Activated CD4-positive, alpha-beta T cell treated with anti-CD3 and anti-CD28 coated beads, Interleukin-2, amount 50 U/mL, for 16 hours (primary cell): ENCODE measurements around the gene EGFL7.
"Not testable (repeated sequence)": the region's sequence is repeated elsewhere in the genome, so short reads cannot be mapped to it uniquely, and the experiment has no call there.

Experiments used
- DNase-seq: peaks from one replicate; pipeline ENCODE4 v3.0.0-alpha.2; 2020

EGFL7 gene

DNA sequence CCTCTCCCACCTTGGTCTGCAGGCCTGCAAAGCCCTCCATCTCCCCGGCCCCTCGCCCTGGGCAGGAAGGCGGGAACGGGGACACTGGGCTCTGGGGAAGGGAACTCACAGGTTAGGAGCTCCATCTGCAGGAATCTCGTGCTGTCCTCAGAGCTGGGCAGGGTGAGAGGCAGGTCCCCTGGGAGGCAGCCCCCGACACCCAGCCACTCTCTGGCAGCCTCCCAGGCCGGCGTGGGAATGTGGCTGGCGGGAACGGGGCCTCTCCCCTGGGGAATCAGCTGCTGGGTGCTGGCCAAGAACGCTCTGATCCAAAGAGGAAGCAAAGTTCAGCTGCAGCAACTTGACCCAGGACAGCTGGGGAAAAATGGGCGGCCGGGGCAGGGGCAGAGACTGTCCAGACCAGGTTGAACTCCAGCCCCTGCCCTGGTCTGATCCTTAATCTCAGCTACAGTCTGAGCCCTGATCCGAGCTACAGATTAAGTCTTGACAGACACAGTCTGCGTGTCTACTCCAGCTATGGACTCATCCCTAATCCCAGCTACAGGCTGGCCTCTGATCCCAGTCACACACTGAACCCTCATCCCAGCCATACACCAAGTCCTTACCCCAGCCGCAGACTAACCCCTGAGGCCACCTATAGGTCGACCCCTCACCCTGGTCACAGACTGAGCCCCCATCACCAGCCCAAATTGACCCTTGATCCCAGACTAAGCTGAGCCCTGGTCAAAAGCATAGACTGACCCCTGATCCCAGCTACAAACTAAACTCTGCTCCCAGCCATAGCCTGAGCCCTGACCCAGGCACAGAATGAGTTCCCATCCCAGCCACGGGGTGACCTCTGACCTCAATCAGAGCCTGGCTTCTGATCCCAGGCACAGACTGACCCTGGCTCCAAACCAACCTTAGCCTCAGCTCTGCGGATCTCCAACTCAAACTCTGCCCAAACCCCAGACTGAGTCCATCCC is 37.3 kb upstream of the EGFL7 start:
- no peak for DNase-seq

DNA sequence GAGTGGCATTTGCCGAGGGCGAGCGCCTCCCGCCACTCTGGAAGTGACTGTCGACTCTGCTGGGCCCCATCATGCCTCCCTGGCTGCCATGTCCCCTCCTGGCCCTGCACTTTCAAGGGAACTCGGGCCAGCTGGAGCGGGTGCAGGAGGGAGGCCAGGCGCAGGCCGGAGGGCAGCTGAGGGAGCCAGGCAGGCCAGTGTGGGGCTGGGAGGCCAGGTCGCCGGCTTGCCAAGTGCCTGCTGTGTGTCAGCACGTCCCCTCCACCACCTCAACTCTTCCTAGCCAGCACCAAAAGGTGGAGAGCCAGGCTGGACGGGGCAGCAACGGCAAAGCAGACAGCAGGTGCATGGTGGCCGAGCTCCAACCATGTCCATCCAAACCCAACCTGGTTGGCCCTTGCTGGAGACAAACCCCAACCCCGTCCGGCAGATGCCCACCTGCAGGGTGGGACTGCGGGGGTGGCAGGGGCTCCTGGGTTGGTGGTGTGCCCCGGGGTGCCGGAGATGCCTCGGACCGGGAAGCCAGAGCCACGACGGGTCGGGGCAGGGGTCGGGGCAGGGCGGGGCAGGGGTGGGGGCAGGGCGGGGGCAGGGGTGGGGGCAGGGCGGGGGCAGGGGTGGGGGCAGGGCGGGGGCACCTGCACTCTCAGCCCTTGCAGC is 36.5 kb upstream of the EGFL7 start:
- DNase-seq = no peak

DNA sequence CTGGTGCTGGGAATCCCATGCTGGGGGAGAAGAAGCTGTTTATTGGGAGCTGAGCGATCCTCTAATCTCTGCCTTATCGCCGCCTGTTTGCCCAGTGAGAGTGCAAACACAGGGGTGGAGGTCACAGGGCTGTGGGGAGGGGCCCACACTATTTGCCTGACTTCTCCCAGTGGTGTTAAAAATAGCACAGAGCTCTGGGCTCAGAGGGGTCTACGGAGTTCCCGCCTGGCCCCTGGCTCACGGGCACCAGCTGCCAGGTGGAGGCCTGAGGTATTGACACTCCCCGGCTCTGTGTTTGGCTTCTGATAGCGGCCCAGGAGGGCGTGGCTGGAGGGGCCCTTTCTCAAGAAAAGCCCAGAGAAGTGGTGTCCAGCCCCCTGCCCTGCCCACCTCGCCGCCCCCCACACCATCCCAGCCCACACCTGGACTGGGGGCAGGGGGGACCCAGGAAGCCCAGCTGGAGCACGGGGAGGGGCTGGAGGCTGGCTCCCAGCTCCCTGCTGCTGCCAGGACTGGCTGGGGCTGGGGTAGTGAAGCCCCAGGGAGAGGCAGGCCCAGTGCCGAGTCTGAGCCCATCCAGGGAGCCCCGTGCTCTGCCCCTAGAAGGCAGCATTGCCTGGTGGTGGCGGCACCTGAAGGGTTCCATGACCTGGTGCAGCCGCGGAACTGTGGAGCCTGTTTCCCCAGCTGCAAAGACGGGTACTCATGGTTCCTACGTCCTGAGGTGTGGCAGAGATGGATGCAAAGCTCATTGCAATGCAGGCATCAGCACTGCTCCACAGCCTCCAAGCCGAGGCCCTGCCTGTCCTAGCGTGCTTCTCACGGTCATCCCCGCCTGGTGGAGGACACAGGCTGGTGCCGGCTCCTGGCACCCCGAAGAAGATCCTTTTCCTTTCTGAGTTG is 35.7 kb upstream of the EGFL7 start:
- no peak for DNase-seq

DNA sequence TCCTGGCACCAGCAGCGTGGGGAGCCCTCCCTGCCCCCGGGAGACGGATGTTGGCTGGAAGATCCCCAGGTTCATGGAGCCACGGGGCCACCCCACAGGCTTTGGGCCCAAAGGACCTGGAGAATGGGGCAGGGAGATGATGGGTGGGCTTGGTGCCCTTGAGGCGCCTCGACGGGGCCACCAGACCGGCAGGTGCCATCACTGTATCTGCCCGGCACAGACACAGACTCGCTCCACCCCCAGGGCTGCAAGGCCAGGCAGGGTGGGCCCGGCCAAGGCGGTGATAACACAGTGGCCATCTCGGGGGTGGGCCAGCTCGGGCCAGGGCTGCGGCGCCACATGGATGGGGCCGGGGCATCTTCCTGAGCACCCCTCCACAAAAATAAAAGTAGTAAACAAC is 35.0 kb upstream of the EGFL7 start:
- no peak for DNase-seq

DNA sequence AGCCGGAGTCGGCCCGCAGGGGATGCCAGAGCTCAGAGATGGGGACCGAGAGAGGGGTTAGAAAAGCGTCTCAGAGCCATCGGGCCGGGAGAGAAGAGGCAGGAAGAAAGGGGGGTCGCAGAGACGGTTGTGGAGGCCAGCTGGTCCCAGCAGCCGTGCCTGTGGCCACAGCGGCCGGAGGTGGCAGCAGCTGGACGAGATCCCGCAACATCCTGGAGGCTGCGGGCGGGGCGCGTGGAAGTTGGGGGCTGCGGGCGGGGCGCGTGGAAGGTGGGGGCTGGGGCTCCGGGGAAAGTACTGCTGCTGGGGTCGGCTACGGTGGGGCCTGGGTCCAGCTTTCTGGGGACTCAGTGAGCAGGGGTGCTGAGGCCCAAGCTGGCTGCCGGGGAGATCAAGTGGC is 34.4 kb upstream of the EGFL7 start:
- DNase-seq = no peak

DNA sequence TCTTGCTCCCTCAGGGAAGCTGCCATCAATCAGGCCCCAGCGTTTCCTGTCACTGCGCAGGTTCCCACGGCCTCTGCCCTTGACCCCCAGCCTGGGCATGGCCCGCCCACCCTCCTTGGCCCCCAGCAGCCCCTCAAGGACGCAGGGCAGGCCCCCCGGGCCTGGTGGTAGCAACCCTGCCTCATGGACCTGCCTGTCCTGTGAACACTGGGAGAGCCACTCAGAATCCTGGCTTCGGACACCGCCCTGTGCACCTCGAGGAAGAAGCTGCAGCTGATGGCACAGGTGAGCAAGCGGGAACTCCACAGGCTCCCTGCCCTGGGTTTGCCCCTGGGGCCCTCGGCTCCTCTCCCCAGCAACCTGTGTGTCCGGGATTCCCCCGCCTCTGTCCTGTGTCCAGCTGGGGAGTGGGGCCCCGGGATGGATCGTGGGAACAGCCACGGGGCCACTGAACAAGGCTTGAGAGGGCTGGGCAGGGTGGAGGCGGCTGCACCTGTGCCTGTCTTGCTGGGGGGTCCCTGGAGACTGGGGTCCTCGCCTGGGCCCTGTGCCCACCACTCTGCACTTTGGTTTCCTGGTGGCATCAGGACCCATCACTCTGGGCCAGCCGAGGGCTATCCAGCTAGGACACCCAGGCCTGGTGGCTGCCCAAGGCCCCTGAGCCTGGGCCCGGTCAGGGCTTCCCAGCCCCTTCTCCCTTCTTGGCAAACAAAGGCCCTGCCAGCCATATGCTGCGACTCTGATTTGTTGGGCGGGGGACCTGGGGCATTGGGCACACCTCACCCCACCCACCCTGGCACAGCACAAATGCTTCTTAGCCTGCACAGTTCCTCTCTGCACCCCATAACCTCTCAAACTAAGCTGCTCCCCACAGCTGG is 33.5 kb upstream of the EGFL7 start:
- DNase-seq = no peak

DNA sequence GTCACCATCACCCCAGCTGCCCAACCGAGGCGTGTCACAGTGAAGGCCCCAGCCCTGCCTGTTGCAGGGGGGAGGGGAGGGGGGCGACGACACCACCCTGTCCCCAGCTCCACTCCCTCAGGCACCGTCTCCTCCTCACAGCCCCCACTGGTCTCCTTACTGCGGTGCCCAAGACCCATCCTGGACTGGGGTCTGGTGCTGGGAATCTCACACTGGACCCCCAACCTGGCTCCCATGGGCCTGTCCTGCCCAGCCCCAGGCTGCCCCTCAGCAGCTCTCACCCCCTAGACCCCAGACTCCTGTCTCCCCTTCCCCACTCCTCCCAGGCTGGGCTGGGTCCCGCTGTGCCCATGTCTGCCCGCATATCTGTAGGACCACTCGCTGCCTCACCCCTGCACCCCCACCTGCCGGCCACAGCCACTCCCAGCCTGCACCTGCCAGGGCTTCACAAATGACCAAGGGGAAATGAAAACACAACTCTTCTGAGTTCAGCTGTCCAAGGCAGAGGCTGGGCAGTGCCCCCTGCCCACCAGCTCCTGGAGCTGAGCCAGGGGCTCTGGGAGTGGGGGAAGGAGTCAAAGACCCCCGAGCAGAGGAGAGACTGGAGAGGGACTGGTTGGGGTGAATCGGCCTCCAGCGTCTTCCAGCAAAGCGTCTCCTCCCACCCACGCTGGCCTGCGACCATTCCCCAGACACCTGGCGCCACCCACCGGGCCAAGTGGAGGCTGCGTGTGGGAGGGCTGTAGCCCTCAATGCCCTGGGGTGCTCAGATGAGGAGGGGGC is 32.6 kb upstream of the EGFL7 start:
- DNase-seq = peak; percentile 51

DNA sequence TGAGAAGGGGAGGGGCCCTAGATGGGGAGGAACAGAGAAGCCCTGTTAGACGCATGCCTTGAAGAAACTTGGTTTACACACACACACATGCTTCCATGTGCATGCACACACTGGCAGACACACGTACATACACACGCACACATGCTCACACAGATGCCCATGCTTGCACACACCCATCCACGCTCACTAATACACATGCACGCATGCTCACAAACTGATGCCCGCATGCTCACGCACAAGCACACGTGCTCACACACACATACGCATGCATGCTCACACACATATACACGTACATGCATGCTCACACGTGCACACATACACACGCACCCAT is 32.1 kb upstream of the EGFL7 start:
- DNase-seq = no peak

DNA sequence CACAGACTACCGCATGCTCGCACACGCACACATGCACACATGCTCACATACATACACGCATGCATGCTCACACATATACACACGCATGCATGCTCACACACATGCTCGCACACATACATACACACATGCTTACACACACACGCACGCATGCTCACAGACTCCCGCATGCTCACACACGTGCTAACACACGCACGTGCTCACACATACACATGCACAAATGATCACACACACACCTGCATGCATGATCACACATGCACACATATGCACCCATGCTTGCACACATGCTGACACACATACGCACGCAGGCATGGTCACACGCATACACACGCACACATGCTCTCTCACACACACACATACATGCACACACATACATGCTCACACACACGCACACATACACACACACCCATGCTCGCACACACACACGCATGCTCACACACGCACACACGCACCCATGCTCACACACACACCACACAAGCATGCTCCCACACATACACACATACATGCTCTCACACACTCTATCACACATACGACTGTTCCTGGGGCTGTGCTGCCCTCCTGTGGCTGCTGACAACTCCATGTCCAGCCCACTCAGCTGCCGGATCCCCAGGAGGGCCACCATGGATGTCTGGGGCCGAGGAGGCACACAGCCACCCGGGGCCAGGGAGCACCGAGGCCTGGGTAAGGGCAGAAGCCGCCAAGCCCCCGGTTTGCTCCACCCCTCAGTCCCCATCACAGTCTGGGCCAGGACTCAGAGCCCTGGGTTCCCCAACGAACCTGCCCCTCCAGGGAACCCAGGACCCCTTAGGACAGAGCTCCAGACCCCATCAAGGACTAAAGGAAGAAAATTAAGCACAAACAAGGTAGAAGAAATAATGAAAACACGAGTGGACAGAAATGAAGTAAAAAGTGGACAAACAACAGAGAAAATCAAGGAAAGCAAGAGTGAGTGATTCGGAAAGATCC is 31.4 kb upstream of the EGFL7 start:
- peak; percentile 68 for DNase-seq

DNA sequence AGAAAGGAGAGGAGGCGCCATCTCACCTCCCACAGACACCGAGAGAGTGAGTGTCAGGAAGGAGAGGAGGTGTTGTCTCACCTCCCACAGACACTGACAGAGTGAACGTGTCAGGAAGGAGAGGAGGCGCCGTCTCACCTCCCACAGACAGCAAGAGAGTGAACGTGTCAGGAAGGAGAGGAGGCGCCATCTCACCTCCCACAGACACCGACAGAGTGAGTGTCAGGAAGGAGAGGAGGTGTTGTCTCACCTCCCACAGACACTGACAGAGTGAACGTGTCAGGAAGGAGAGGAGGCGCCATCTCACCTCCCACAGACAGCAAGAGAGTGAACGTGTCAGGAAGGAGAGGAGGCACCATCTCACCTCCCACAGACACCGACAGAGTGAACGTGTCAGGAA is 30.6 kb upstream of the EGFL7 start:
- DNase-seq = not testable (repeated sequence)

DNA sequence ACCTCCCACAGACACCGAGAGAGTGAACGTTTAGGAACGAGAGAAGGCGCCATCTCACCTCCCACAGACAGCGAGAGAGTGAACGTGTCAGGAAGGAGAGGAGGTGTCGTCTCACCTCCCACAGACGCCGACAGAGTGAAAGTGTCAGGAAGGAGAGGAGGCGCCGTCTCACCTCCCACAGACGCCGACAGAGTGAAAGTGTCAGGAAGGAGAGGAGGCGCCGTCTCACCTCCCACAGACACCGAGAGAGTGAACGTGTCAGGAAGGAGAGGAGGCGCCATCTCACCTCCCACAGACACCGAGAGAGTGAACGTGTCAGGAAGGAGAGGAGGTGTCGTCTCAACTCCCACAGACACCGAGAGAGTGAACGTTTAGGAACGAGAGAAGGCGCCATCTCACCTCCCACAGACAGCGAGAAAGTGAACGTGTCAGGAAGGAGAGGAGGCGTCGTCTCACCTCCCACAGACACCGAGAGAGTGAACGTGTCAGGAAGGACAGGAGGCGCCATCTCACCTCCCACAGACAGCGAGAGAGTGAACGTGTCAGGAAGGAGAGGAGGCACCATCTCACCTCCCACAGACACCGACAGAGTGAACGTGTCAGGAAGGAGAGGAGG is 30.1 kb upstream of the EGFL7 start:
- DNase-seq = not testable (repeated sequence)

DNA sequence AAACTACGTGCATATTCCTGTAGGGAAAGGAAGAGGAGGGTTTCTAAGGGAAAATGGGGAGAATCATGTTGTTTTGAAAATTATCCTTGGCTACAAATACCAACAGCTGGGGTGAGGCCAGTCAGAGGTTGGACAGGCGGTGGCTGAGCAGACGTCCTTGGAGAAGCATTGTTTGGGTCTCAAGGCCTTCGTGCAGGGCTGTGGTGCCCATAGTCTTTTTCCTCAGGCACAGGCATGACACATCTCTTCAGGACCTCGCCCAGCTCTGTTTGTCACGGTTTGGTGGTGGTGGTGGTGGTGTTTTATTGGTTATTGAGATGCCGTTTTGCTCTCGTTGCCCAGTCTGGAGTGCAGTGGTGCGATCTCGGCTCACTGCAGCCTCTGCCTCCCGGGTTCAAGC is 27.8 kb upstream of the EGFL7 start:
- no peak for DNase-seq

DNA sequence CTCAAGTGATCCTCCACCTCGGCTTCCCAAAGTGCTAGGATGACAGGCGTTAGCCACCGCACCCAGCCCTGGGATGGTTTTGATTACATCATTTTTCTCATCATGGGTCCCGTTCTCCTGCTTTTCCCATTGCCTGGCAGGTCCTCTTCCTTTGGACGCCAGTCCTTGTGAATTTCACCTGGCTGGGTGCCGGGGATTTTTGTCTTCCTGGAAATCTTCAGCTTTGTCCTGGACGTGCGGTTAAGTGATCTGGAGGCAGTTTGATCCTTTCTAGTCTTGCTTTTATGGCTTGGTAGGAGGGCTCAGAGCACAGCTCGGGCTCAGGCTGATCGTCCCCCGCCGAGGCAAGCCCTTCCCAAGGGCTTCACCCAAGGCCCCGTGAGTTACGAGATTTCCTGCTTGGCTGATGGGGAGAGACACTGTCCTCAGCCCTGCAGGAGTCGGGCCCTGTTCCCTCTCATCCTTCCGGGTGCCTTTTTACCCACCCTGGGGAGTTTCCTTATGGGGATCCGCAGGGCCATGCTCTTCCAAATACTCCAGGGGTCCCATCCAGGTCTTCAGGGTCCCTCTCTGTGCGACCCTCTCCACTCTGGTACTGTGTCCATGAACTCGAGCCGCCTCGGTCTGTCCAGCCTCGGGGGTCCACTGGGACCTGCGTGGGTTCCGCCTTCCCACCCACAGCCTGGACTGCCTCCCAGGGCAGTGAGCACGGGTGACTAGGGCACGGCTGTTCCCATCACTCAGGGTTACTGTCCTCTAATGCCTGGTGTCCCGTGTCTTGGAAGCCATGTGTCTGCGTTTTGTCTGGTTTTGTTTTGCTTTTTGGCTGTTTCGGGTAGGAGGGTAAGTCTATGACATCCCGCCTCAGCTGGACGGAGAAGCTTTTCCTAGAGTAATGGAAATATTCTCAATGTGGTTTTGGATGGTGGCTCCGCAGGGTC is 22.3 kb upstream of the EGFL7 start:
- no peak for DNase-seq

DNA sequence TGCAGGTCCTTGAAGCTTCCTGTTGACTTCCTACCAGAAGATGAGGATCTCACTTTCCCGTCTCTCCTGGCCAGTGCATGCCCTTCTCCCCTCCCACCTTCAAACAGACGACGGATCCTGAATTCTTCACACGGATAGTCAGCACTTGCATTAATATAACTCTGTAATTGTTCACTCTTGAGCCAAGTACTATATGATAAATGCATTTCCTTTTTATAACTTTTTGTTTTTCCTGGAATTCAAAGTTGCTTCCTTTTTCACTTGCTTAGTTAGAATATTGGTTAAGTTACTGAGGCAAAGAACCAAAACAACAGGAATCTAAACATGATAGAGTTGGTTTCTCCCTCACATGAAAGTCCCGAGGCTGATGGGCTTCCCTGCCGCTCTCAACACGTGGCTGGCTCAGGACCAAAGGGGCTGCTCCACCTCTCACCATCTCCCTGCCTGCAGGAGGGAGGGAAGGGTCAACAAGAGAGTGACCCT is 20.2 kb upstream of the EGFL7 start:
- no peak for DNase-seq

DNA sequence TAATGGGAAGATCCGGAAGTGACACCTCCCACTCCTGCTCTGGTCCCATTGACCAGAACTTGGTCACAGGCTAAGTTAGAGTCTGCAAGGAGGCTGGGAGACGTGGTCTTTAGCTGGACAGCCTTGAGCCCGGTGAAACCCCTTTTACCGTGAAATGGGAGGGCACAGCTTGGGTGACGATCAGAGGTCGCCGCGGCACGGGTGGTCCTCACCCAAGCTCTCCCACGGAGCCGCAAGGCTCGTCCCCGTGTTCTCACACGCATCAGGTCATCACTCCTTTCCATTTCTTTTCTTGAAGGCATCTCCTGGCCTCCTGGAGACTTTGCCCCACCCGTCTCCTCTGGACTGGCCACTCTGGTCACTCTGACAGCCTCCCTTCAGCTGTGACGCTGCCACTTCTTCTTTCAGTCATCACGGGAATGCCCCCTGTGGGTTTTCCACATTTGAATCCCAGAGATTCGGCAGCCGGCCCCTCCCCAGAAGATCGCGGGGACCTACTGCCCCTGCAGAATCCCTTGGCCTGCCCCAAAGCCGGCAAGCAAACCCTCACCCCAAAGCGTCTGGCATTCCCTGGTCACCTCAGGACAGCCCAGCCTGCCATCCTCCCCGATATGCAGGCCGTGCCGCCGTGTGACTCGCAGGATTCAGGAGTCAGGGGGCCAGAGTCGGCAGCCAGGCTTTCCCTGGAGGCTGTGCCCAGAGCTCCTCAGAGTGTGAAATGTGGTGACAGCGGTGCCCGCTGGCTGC is 18.9 kb upstream of the EGFL7 start:
- DNase-seq = no peak

DNA sequence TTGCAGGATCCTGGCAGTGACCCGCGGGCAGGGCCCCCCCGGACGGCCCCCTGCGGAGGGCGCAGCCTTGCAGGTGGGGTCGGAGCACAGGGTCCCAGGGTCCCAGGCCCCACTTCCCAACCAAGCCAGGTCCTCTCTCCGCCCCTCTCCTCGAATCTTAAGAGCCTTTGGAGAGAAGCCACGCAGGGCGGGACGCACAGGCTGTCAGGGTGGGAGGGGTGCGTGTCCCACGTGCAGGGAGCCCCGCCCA is 18.4 kb upstream of the EGFL7 start:
- DNase-seq = no peak

DNA sequence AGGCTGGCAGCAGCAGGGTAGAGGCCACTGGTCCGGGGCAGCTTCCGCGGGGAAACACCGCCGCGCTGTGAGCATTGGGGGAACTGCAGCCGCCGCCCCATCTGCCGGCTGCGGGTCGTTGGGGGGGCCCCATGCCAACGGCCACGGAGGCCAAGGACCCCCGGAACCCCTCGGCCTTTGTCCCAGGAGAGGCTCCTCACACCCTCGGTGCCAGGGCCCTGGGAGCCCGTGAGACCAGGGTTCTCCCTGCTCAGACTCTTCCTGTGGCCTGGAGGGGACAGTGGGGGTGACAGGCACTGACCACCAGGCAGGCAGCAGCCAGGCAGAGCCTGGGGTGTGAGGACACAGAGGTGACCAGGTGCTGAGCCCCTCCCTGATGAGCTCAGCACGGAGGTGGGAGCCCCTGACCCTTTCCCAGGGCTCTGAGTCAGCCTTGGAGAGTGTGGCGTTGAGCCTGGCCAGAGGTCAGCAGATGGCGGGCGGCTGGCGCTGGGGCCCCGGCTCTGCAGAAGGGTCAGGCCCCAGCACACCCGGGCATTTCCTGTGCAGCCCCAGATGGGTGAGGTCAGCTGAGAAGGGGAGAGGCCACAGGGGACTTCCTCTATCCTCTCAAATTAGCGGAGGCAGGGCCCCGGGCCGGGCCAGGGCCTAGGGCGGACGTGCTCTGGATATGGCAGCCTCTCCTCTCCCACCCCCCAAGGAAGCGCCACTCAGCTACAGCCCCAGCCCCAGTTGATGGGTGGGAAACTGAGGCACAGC is 17.9 kb upstream of the EGFL7 start:
- peak; percentile 77 for DNase-seq
